Adrenal gland (tissue), 5 donors: Measurements from ENCODE around the gene EIF5B.

Source experiments
- CTCF ChIP-seq, 6 experiments: fragments of 450-650 bp in 4 of 6; fragments of 200-600 bp in 2 of 6; sonication (generic) in 1 of 6; IDR thresholded peaks; 1 replicate in 5 of 6; 2 replicates in 1 of 6; pipeline versions ENCODE4 v1.5.1 to v1.8.0; 2016 to 2021; ENCODE audit warnings: antibody characterized with exemption in 6 of 6, mild to moderate bottlenecking in 2 of 6, moderate library complexity in 1 of 6
- POLR2A ChIP-seq, 2 donors: fragments of 450-650 bp; IDR thresholded peaks; one replicate each; pipeline ENCODE4 v1.6.1; 2017; ENCODE audit warnings: antibody characterized with exemption in 2 of 2, mild to moderate bottlenecking in 2 of 2, moderate library complexity in 1 of 2
- donor health status: DM: no; HTN: no; CAD: no.

- no peak for TF ChIP-seq CTCF (IDR thresholded peaks at IDR 0.05)
- TF ChIP-seq POLR2A (IDR thresholded peaks at IDR 0.05): no peak
Observed at GRCh38 chr2:99403084-99403483, 65.9 kb downstream of the EIF5B start.
